Measurements from ENCODE around the gene SRSF12. TPM values are rescaled to one million over a fixed set of nuclear protein-coding genes. Genes with fewer than 3 reads are reported as not detected.

Gene SRSF12
- total and polyA plus RNA-seq, 2 donors (not counting 1 experiment from before 2014, with no cell fraction given): not detected

- Mint-ChIP-seq H3K9me3 (ENCODE audit: insufficient read depth) (no peaks in the 10 kb centered on the region), H3K4me3 (peak overlapping the region; percentile 27), H3K4me1 (peaks cover 28% of the 10 kb centered on the region), H3K27me3 (no peaks in the 10 kb centered on the region), H3K27ac (no peak overlapping the region)
- intact Hi-C loops (cut with micrococcal nuclease): no loop called here
- DNase-seq (no peak), ATAC-seq (ENCODE audit: low read depth) (no peak)
- Histone ChIP-seq H3K9me3 (ENCODE audit: control extremely low read depth in 1 of 3, control insufficient read depth in 2 of 3, insufficient read depth in 1 of 3, low read length in 2 of 3) (no peaks in the 10 kb centered on the region), H3K79me2 (ENCODE audit: control insufficient read depth, insufficient read depth, low read length) (peaks cover 14% of the 10 kb centered on the region), H4K20me1 (ENCODE audit: control insufficient read depth, insufficient read depth, low read length, poor library complexity, severe bottlenecking) (no peaks in the 10 kb centered on the region), H3K4me1 (ENCODE audit: control insufficient read depth in 2 of 2, insufficient read depth in 2 of 2, low read length in 2 of 2) (peaks cover 9 to 11% of the 10 kb centered on the region in 2 donors), H3K36me3 (replicated peaks in 1 of 2; ENCODE audit: control extremely low read depth in 1 of 2, control insufficient read depth in 1 of 2, extremely low read depth in 1 of 2, insufficient read depth in 2 of 2, low read length in 1 of 2) (no peaks in the 10 kb centered on the region), H3K27ac (ENCODE audit: low read length in 2 of 2) (no peak overlapping the region), H3K4me3 (ENCODE audit: control extremely low read depth in 1 of 5, extremely low read depth in 1 of 5, insufficient read depth in 1 of 5, low read depth in 2 of 5, low read length in 4 of 5) (no peak overlapping the region), H2AFZ (ENCODE audit: insufficient read depth, low read depth, low read length, poor library complexity, severe bottlenecking) (no peak overlapping the region), H3K9ac (ENCODE audit: low read length) (no peak overlapping the region), H3K27me3 (replicated peaks in 1 of 4; ENCODE audit: control extremely low read depth in 1 of 4, control insufficient read depth in 3 of 4, insufficient read depth in 4 of 4, low read length in 3 of 4) (no peaks in the 10 kb centered on the region), H3K4me2 (replicated peaks; ENCODE audit: low read depth, low read length, poor library complexity, severe bottlenecking) (no peak overlapping the region)
- CTCF ChIA-PET: interaction anchor here (0.9 to 2.1 kb wide), 6 partner anchors 9 to 288 kb away, joined by 3 to 8 read pairs (median 6); partner anchors contain the start of gene PNRC1
- POLR2A ChIA-PET: interaction anchor here (2.8 kb wide), 1 partner anchor 63 kb away, joined by 40 read pairs; the partner anchor contains the start of gene PNRC1
- TF ChIP-seq CTCF (IDR thresholded peaks at IDR 0.05): no peak
- TF ChIP-seq EZH2 (IDR thresholded peaks at IDR 0.05; ENCODE audit: borderline replicate concordance, insufficient read depth, low read depth, low read length, poor library complexity, severe bottlenecking): no peak
- 92% methylated on average over 2 of the region's 2 CpGs for WGBS (ENCODE audit: insufficient coverage)
Measured at GRCh38 chr6:89144354-89144906, 26.6 kb upstream of the SRSF12 start.

GRCh38 chr6:89140347-89141156 is 22.7 kb upstream of the SRSF12 start:
- no peak overlapping the region for H3K9ac ChIP-seq (ENCODE audit: low read length)
- no peaks in the 10 kb centered on the region for H3K9me3 ChIP-seq (ENCODE audit: control extremely low read depth in 1 of 3, control insufficient read depth in 2 of 3, insufficient read depth in 1 of 3, low read length in 2 of 3)
- 84% methylated on average over 5 of the region's 7 CpGs for WGBS (ENCODE audit: insufficient coverage)
- no peak overlapping the region for H3K27ac Mint-ChIP-seq
- DNase-seq (no peak), ATAC-seq (ENCODE audit: low read depth) (no peak)
- H3K4me3 ChIP-seq (ENCODE audit: control extremely low read depth in 1 of 5, extremely low read depth in 1 of 5, insufficient read depth in 1 of 5, low read depth in 2 of 5, low read length in 4 of 5): no peak overlapping the region
- H3K79me2 ChIP-seq (ENCODE audit: control insufficient read depth, insufficient read depth, low read length): no peaks in the 10 kb centered on the region
- H2AFZ ChIP-seq (ENCODE audit: insufficient read depth, low read depth, low read length, poor library complexity, severe bottlenecking): no peak overlapping the region
- H3K27me3 ChIP-seq (replicated peaks in 1 of 4; ENCODE audit: control extremely low read depth in 1 of 4, control insufficient read depth in 3 of 4, insufficient read depth in 4 of 4, low read length in 3 of 4): no peaks in the 10 kb centered on the region
- H3K36me3 ChIP-seq (replicated peaks in 1 of 2; ENCODE audit: control extremely low read depth in 1 of 2, control insufficient read depth in 1 of 2, extremely low read depth in 1 of 2, insufficient read depth in 2 of 2, low read length in 1 of 2): no peaks in the 10 kb centered on the region
- H3K4me1 Mint-ChIP-seq: peaks cover 11% of the 10 kb centered on the region
- peaks cover 0 to 4% of the 10 kb centered on the region in 2 donors for H3K4me1 ChIP-seq (ENCODE audit: control insufficient read depth in 2 of 2, insufficient read depth in 2 of 2, low read length in 2 of 2)
- no peak overlapping the region for H3K27ac ChIP-seq (ENCODE audit: low read length in 2 of 2)
- H3K9me3 Mint-ChIP-seq (ENCODE audit: insufficient read depth): no peaks in the 10 kb centered on the region
- no peak overlapping the region for H3K4me2 ChIP-seq (replicated peaks; ENCODE audit: low read depth, low read length, poor library complexity, severe bottlenecking)
- POLR2A ChIA-PET: interaction anchor here (0.6 kb wide), 1 partner anchor 8 kb away, joined by 3 read pairs; no protein-coding TSS in a partner anchor
- TF ChIP-seq EZH2 (IDR thresholded peaks at IDR 0.05; ENCODE audit: borderline replicate concordance, insufficient read depth, low read depth, low read length, poor library complexity, severe bottlenecking): no peak
- TF ChIP-seq CTCF (IDR thresholded peaks at IDR 0.05): no peak
- intact Hi-C loops (cut with micrococcal nuclease): no loop called here
- CTCF ChIA-PET: no interaction called here
- H3K4me3 Mint-ChIP-seq: no peak overlapping the region
- H3K27me3 Mint-ChIP-seq: no peaks in the 10 kb centered on the region
- no peaks in the 10 kb centered on the region for H4K20me1 ChIP-seq (ENCODE audit: control insufficient read depth, insufficient read depth, low read length, poor library complexity, severe bottlenecking)
